ENCODE measurements around the gene UMODL1. TPM values are rescaled to one million over a fixed set of nuclear protein-coding genes. Genes with fewer than 3 reads are reported as not detected.

UMODL1 gene
- total and polyA plus RNA-seq, 8 donors: under 0.01 TPM; not detected in 7

DNA sequence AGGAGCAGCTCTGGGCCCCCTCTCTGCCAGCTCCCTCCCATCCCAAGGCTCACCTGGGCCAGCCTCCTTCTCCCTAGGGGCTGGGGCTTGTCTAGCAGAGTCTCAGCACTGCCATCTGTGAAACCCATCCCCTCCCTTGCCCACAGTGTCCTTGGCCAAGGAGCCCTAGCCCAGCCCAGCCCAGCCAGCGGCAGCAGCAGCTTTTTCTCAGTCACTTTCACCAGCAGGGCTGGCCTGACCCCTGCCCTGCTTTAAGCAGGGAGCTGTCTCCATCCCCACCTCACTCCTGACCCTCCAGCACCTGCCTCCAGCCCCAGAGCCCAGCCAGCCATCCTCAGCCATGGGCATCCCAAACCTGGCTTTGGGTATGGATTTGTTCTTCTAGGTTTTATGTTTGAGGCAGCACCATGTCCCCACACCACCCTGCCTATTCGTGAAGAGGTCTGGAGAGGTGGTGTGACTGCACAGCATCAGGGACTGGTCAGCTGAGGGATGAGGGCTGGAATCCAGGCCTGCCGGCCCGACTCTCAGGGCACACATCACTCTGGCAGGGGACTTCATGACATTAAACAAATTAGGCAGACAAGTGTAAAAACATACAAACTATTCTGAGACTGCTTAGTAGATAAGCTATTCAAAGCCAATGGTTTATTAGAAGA is 111.7 kb downstream of the UMODL1 start:
- WGBS, 5 donors: 49 to 68% (median 60%) methylated on average over 4 of the region's 4 CpGs

DNA sequence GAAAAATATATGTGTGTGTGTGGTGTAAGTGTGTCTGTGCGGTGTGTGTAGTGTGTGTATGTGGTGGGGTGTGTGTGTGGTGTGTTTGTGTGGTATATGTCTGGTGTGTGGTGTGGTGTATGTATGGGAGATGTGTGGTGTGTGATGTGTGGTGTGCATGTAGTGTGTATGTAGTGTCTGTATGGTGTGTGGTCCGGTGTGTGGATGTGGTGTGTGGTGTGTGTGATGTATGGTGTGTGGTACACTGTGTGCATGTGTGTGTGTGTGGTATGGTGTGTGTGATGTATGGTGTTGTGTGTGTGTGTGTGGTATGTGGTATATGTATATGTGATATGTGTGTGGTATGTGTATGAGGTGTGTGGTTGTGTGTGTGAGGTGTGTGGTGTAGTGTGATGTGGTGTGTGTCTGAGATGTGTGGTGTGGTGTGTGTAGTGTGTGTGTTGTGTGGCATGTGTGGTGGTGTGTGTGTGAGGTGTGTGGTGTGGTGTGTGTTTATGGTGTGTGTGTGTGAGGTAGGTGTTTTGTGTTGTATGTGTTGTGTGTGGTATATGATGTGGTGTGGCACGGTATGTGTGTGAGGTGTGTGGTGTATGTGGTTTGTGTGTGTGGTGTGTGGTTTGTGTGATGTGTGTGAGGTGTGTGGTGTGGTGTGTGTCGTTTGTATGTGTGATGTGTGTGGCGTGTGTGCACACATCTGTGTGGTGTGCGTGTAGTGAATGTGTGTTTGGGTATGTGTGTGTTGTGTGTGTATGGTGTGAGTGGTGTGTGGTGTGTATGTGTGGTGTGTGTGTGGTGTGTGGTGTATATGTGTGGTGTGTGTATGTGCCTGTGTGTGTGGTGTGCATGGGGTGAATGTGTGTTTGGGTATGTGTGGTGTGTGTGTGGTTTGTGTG is 112.5 kb downstream of the UMODL1 start:
- no peak for DNase-seq
- H3K27ac ChIP-seq: no peak overlapping the region
- intact Hi-C loops (cut with DNase I; ENCODE audit: low total_unique reads): no loop called here
- H3K4me1 ChIP-seq: peaks cover 1 to 22% (median 10%) of the 10 kb centered on the region in 4 donors
- H3K9me3 ChIP-seq: no peaks in the 10 kb centered on the region
- TF ChIP-seq, protein P1, sequence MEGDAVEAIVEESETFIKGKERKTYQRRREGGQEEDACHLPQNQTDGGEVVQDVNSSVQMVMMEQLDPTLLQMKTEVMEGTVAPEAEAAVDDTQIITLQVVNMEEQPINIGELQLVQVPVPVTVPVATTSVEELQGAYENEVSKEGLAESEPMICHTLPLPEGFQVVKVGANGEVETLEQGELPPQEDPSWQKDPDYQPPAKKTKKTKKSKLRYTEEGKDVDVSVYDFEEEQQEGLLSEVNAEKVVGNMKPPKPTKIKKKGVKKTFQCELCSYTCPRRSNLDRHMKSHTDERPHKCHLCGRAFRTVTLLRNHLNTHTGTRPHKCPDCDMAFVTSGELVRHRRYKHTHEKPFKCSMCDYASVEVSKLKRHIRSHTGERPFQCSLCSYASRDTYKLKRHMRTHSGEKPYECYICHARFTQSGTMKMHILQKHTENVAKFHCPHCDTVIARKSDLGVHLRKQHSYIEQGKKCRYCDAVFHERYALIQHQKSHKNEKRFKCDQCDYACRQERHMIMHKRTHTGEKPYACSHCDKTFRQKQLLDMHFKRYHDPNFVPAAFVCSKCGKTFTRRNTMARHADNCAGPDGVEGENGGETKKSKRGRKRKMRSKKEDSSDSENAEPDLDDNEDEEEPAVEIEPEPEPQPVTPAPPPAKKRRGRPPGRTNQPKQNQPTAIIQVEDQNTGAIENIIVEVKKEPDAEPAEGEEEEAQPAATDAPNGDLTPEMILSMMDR (IDR thresholded peaks at IDR 0.05): no peak
- no peak for TF ChIP-seq POLR2A (IDR thresholded peaks at IDR 0.05)
- TF ChIP-seq EP300 (IDR thresholded peaks at IDR 0.05): no peak
- no peak for TF ChIP-seq POLR2AphosphoS5 (IDR thresholded peaks at IDR 0.05)
- no peaks in the 10 kb centered on the region for H3K27me3 ChIP-seq
- 83 to 95% (median 93%) methylated on average over 6 of the region's 6 CpGs for WGBS, 5 donors
- no peaks in the 10 kb centered on the region for H3K36me3 ChIP-seq
- H3K4me3 ChIP-seq: no peak overlapping the region

More for the DNA sequence above, 111.7 kb downstream of the UMODL1 start:
- H3K9me3 ChIP-seq: no peaks in the 10 kb centered on the region
- H3K27ac ChIP-seq: no peak overlapping the region
- intact Hi-C loops (cut with DNase I; ENCODE audit: low total_unique reads): no loop called here
- no peaks in the 10 kb centered on the region for H3K36me3 ChIP-seq
- H3K27me3 ChIP-seq: no peaks in the 10 kb centered on the region
- no peak for DNase-seq
- H3K4me1 ChIP-seq: peaks cover 0 to 19% (median 7%) of the 10 kb centered on the region in 4 donors
- no peak for TF ChIP-seq POLR2A (IDR thresholded peaks at IDR 0.05)
- peak in 1 of 3 donors; percentile 37 for TF ChIP-seq POLR2AphosphoS5 (IDR thresholded peaks at IDR 0.05)
- TF ChIP-seq, protein P1 (IDR thresholded peaks at IDR 0.05): no peak
- peak; percentile 7 for TF ChIP-seq EP300 (IDR thresholded peaks at IDR 0.05)
- no peak overlapping the region for H3K4me3 ChIP-seq

DNA sequence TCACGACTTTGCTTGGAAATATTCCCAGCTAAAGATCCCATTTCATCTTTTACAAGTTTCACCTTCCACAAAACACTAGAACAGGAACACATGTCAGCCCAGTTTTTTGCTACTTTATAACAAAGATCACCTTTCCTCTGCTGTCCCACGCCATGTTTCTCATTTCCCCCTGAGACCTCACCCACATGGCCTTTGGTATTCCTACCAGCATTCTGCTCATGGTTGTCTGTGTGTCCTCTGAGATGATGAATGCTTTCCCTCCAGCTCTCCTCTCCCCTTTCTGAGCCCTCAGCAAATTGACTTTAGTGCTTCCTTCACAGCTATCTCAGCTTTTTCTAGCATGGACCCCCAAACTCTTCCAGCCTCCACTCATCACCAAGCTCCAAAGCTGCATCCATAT is 115.5 kb downstream of the UMODL1 start:
- Histone ChIP-seq H3K27ac (no peak overlapping the region), H3K27me3 (no peaks in the 10 kb centered on the region), H3K4me1 (peaks cover 4 to 25% (median 16%) of the 10 kb centered on the region in 4 donors), H3K9me3 (no peaks in the 10 kb centered on the region), H3K4me3 (no peak overlapping the region), H3K36me3 (no peaks in the 10 kb centered on the region)
- TF ChIP-seq POLR2AphosphoS5 (IDR thresholded peaks at IDR 0.05) (no peak), EP300 (IDR thresholded peaks at IDR 0.05) (no peak), POLR2A (IDR thresholded peaks at IDR 0.05) (no peak)
- TF ChIP-seq, protein P1 (IDR thresholded peaks at IDR 0.05): no peak
- 67 to 80% (median 73%) methylated on average over 2 of the region's 2 CpGs for WGBS, 5 donors
- no peak for DNase-seq
- intact Hi-C loops (cut with DNase I; ENCODE audit: low total_unique reads): no loop called here

DNA sequence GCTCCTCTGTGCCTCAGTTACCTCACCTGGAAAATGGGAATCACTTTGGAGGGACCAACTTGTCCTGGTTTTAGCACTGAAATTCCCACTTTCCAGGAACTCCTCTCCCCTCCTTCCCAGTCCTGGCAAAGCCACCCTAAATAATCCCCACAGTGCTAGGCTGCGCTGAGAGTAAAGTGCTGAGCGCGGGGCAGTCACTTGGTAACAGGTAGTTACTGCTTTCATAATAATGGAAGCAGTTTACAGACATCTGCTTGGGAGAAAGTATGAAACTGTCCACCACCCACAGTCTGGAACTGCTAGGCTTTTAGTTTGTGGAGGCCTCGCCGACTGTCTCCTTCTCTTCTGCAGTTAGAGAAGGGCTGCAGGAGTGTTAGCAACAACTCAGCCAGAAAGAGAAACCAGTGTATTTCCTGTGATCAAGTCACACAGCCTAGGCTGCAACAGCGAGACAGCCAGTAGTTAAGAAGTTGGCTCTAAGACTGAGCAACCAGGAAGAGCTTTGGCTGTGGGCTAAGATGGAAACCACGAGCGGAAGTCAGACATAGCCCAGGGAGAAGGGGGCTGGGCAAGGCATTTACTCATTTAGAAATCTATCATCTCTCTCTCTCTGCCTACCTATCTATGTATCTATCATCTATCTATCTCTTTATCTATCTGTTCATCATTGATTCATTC is 117.0 kb downstream of the UMODL1 start:
- peaks cover 4 to 29% (median 13%) of the 10 kb centered on the region in 4 donors for H3K4me1 ChIP-seq
- WGBS, 5 donors: 54 to 70% (median 70%) methylated on average over 8 of the region's 8 CpGs
- TF ChIP-seq POLR2A (IDR thresholded peaks at IDR 0.05): no peak
- TF ChIP-seq POLR2AphosphoS5 (IDR thresholded peaks at IDR 0.05): peak in 1 of 3 donors; percentile 59
- TF ChIP-seq EP300 (IDR thresholded peaks at IDR 0.05): no peak
- TF ChIP-seq, protein P1 (IDR thresholded peaks at IDR 0.05): no peak
- peak overlapping the region; percentile 29 to 76 (median 61) for H3K27ac ChIP-seq
- no peaks in the 10 kb centered on the region for H3K9me3 ChIP-seq
- DNase-seq: peak; percentile 50 to 78
- intact Hi-C loops (cut with DNase I; ENCODE audit: low total_unique reads): no loop called here
- H3K36me3 ChIP-seq: no peaks in the 10 kb centered on the region
- peaks cover 0 to 8% (median 0%) of the 10 kb centered on the region in 3 donors for H3K27me3 ChIP-seq
- H3K4me3 ChIP-seq: no peak overlapping the region

Measured in stomach (tissue), 9 donors.